Endothelial cell of umbilical vein (primary cell): ENCODE data around the gene PLA2G2A. TPM values are rescaled to one million over a fixed set of nuclear protein-coding genes. Genes with fewer than 3 reads are reported as not detected.

Experiments used
- BruUV-seq: library from RNA; stranded (reverse); fragments of 400-500 nt; replicated peaks from 2 replicates; lab custom pipeline; 2021; lab: Mats Ljungman, UMichigan
- CTCF ChIA-PET: fragments of 300-600, 350-600 bp; sonication (Branson Sonifier 250); formaldehyde crosslinking; loops from one replicate; lab custom pipeline; 2021; ENCODE audit warnings: antibody characterized with exemption, inconsistent platforms; lab: Charles Lee
- POLR2A ChIA-PET: fragments of 300-600, 350-600 bp; sonication (Branson Sonifier 250); formaldehyde crosslinking; loops from one replicate; lab custom pipeline; 2021; ENCODE audit warnings: antibody characterized with exemption, inconsistent platforms; lab: Charles Lee
- DNase-seq: peaks from one replicate; pipeline ENCODE4 v3.0.0-alpha.2; 2011; ENCODE audit warnings: low read depth, low spot score
- FAIRE-seq: peaks from 2 replicates; lab custom pipeline; 2011; peaks lifted over from hg19 to GRCh38; lab: Jason Lieb, UNC
- H2AFZ ChIP-seq: 2 replicates; pipeline ENCODE4 v1.6.0; 2012; ENCODE audit warnings: low read depth, low read length, control low read depth, inconsistent platforms
- H3K27ac ChIP-seq: 2 replicates; pipeline ENCODE4 v1.5.1; 2011; ENCODE audit warnings: low read depth, mild to moderate bottlenecking, control low read depth, low read length, moderate library complexity; ENCODE audit not compliant: insufficient read depth
- H3K27me3 ChIP-seq, 2 experiments: 2 replicates each; pipeline versions ENCODE4 v1.6.0 to v1.6.1; 2011; ENCODE audit warnings: low read length in 2 of 2, mixed read lengths in 1 of 2; ENCODE audit not compliant: control insufficient read depth in 2 of 2, insufficient read depth in 2 of 2
- H3K36me3 ChIP-seq, 2 experiments: 2 replicates in 1 of 2; 3 replicates in 1 of 2; pipeline ENCODE4 v1.5.1; 2011; ENCODE audit warnings: low read length in 2 of 2, mild to moderate bottlenecking in 1 of 2, moderate library complexity in 1 of 2; ENCODE audit not compliant: control insufficient read depth in 2 of 2, insufficient read depth in 2 of 2; ENCODE audit errors: extremely low read depth in 1 of 2
- H3K4me1 ChIP-seq: 3 replicates; pipeline ENCODE4 v1.5.1; 2011; ENCODE audit warnings: mild to moderate bottlenecking, low read length; ENCODE audit not compliant: control insufficient read depth, insufficient read depth; ENCODE audit errors: extremely low read depth
- H3K4me2 ChIP-seq: 2 replicates; pipeline ENCODE4 v1.6.1; 2011; ENCODE audit warnings: low read length, control low read depth, mixed read lengths; ENCODE audit not compliant: insufficient read depth
- H3K4me3 ChIP-seq, 3 experiments: fragments of 200-600 bp in 1 of 3; sonication (generic), shearing (Covaris generic) in 1 of 3; replicated peaks in 1 of 3; 2 replicates each; pipeline ENCODE4 v1.5.1; 2011 to 2016; ENCODE audit warnings: control low read depth in 3 of 3, low read length in 3 of 3, mild to moderate bottlenecking in 2 of 3, inconsistent platforms in 1 of 3, low read depth in 1 of 3, moderate library complexity in 1 of 3; ENCODE audit not compliant: insufficient read depth in 1 of 3
- H3K79me2 ChIP-seq: 2 replicates; pipeline ENCODE4 v1.6.0; 2012; ENCODE audit warnings: low read length, inconsistent platforms; ENCODE audit not compliant: control insufficient read depth, insufficient read depth
- H3K9ac ChIP-seq: replicated peaks from 2 replicates; pipeline ENCODE3; 2011; ENCODE audit warnings: low read length, control low read depth; ENCODE audit not compliant: insufficient read depth; ENCODE audit errors: extremely low read depth
- H3K9me1 ChIP-seq: replicated peaks from 3 replicates; pipeline ENCODE4 v1.6.0; 2011; ENCODE audit warnings: mild to moderate bottlenecking, low read length; ENCODE audit not compliant: control insufficient read depth, insufficient read depth; ENCODE audit errors: extremely low read depth
- H3K9me3 ChIP-seq: replicated peaks from 2 replicates; pipeline ENCODE4 v1.5.1; 2012; ENCODE audit warnings: low read length, inconsistent platforms; ENCODE audit not compliant: control insufficient read depth, insufficient read depth
- H4K20me1 ChIP-seq: replicated peaks from 2 replicates; pipeline ENCODE3; 2011; ENCODE audit warnings: mild to moderate bottlenecking, low read length; ENCODE audit not compliant: control insufficient read depth, insufficient read depth; ENCODE audit errors: extremely low read depth
- CTCF ChIP-seq, 2 donors: IDR thresholded peaks; 1 replicate in 1 of 2; 2 replicates in 1 of 2; pipeline ENCODE4 v1.5.1; 2011; ENCODE audit warnings: low read length in 2 of 2, mild to moderate bottlenecking in 2 of 2, moderate library complexity in 2 of 2, control low read depth in 1 of 2, inconsistent platforms in 1 of 2, low read depth in 1 of 2; ENCODE audit not compliant: insufficient read depth in 1 of 2; ENCODE audit errors: extremely low read depth in 1 of 2
- EZH2 ChIP-seq: IDR thresholded peaks from 2 replicates; pipeline ENCODE4 v1.6.1; 2012; ENCODE audit warnings: borderline replicate concordance, low read depth, mild to moderate bottlenecking, moderate library complexity, low read length, inconsistent platforms; ENCODE audit not compliant: severe bottlenecking
- FOS ChIP-seq: IDR thresholded peaks from 2 replicates; pipeline ENCODE4 v1.6.1; 2011; ENCODE audit warnings: mild to moderate bottlenecking, low read length, moderate library complexity, borderline replicate concordance; ENCODE audit not compliant: insufficient read depth
- GATA2 ChIP-seq: IDR thresholded peaks from 2 replicates; pipeline ENCODE4 v1.7.0; 2011; ENCODE audit warnings: low read depth, mild to moderate bottlenecking, moderate library complexity, mixed read lengths, low read length; ENCODE audit not compliant: insufficient read length, insufficient read depth
- JUN ChIP-seq: IDR thresholded peaks from 2 replicates; pipeline ENCODE4 v1.6.1; 2011; ENCODE audit warnings: borderline replicate concordance, low read depth; ENCODE audit not compliant: insufficient read length, insufficient read depth
- MAX ChIP-seq: IDR thresholded peaks from 2 replicates; pipeline ENCODE4 v1.6.1; 2011; ENCODE audit not compliant: insufficient read depth, insufficient read length
- MYC ChIP-seq: IDR thresholded peaks from one replicate; pipeline ENCODE4 v1.6.1; 2011; ENCODE audit warnings: mild to moderate bottlenecking, low read depth, low read length
- POLR2A ChIP-seq: IDR thresholded peaks from 2 replicates; pipeline ENCODE4 v1.6.1; 2012; ENCODE audit warnings: low read depth, mild to moderate bottlenecking, control low read depth, low read length
- POLR2AphosphoS5 ChIP-seq: IDR thresholded peaks from 2 replicates; pipeline ENCODE4 v1.6.1; 2012; ENCODE audit warnings: low read depth, mild to moderate bottlenecking, control low read depth, low read length, moderate library complexity; ENCODE audit not compliant: insufficient read depth
- dilution Hi-C: fragments of 300-500 bp; cut with MboI; formaldehyde crosslinking; loops from one replicate; pipeline ENCODE4 v1.15.0; 2019; ENCODE audit warnings: low sequenced_read_pairs; ENCODE audit not compliant: extremely low pct_ligation_motif_present
- intact Hi-C: fragments of 100-400 bp; cut with micrococcal nuclease; formaldehyde crosslinking; loops from one replicate; pipeline ENCODE4 v1.10.0; 2022
- polyA plus RNA-seq, 4 experiments: library from polyadenylated mRNA; depleted of rRNA in 3 of 4; stranded (reverse) in 3 of 4; unstranded in 1 of 4; fragments of >200 nt; gene quantifications; 2 replicates each; pipeline versions ENCODE4 v1.2.1 to v1.2.3, GENCODE V29; 2011 to 2012; ENCODE audit warnings: missing spikeins in 1 of 4
- total RNA-seq: library from RNA; stranded (reverse); gene quantifications from 2 replicates; pipeline ENCODE4 v1.2.3, GENCODE V29; 2021

Gene PLA2G2A
- total and polyA plus RNA-seq, 2 donors (not counting 3 experiments of a cell fraction or from before 2014, with no cell fraction given): not detected

- Histone ChIP-seq H4K20me1 (no peaks in the 10 kb centered on the region), H2AFZ (peak overlapping the region; percentile 73), H3K4me2 (no peak overlapping the region), H3K9ac (no peak overlapping the region), H3K36me3 (no peaks in the 10 kb centered on the region), H3K79me2 (no peaks in the 10 kb centered on the region), H3K27ac (no peak overlapping the region), H3K27me3 (no peaks in the 10 kb centered on the region), H3K4me1 (peaks cover 3% of the 10 kb centered on the region), H3K9me1 (no peaks in the 10 kb centered on the region), H3K9me3 (no peaks in the 10 kb centered on the region), H3K4me3 (no peak overlapping the region)
- BruUV-seq: no TSS peak
- TF ChIP-seq GATA2: no peak
- TF ChIP-seq EZH2: no peak
- TF ChIP-seq JUN: peak; percentile 59
- peak; percentile 61 for TF ChIP-seq POLR2AphosphoS5
- TF ChIP-seq POLR2A: no peak
- TF ChIP-seq MAX: no peak
- peak; percentile 87 for TF ChIP-seq FOS
- no peak for TF ChIP-seq CTCF (IDR thresholded peaks at IDR 0.05; ENCODE audit: extremely low read depth in 1 of 2, insufficient read depth in 1 of 2, low read depth in 1 of 2, low read length in 2 of 2)
- TF ChIP-seq MYC: peak; percentile 23
- ChIA-PET CTCF (interaction anchor here (0.6 to 1.5 kb wide), 5 partner anchors 10 to 264 kb away, joined by 3 to 4 read pairs (median 3); no protein-coding TSS in a partner anchor), POLR2A (no interaction called here)
- dilution Hi-C loops (no loop called here), intact Hi-C loops (no loop called here)
- FAIRE-seq (peak; percentile 84), DNase-seq (peak; percentile 77)
Measured at GRCh38 chr1:19949016-19949415, 30.4 kb downstream of the PLA2G2A start.
